Esophagus squamous epithelium (tissue), 4 donors: Measurements from ENCODE around the gene EVL.

ENCODE experiments used
- CTCF ChIP-seq, 6 experiments: fragments of 450-650 bp in 4 of 6; fragments of 200-600 bp in 2 of 6; sonication (generic) in 2 of 6; IDR thresholded peaks; one replicate each; pipeline ENCODE4 v1.5.1; 2016 to 2019; ENCODE audit warnings: antibody characterized with exemption in 6 of 6, mild to moderate bottlenecking in 4 of 6, moderate library complexity in 4 of 6
- POLR2A ChIP-seq, 4 donors: fragments of 450-650 bp; IDR thresholded peaks; one replicate each; pipeline ENCODE4 v1.6.1; 2017; ENCODE audit warnings: antibody characterized with exemption in 4 of 4, mild to moderate bottlenecking in 4 of 4, moderate library complexity in 3 of 4

- no peak for TF ChIP-seq CTCF (IDR thresholded peaks at IDR 0.05)
- TF ChIP-seq POLR2A (IDR thresholded peaks at IDR 0.05) = no peak
Measured at GRCh38 chr14:100117026-100117425, 51.8 kb downstream of the EVL start.
